ENCODE results near the gene CRB3.

DNA sequence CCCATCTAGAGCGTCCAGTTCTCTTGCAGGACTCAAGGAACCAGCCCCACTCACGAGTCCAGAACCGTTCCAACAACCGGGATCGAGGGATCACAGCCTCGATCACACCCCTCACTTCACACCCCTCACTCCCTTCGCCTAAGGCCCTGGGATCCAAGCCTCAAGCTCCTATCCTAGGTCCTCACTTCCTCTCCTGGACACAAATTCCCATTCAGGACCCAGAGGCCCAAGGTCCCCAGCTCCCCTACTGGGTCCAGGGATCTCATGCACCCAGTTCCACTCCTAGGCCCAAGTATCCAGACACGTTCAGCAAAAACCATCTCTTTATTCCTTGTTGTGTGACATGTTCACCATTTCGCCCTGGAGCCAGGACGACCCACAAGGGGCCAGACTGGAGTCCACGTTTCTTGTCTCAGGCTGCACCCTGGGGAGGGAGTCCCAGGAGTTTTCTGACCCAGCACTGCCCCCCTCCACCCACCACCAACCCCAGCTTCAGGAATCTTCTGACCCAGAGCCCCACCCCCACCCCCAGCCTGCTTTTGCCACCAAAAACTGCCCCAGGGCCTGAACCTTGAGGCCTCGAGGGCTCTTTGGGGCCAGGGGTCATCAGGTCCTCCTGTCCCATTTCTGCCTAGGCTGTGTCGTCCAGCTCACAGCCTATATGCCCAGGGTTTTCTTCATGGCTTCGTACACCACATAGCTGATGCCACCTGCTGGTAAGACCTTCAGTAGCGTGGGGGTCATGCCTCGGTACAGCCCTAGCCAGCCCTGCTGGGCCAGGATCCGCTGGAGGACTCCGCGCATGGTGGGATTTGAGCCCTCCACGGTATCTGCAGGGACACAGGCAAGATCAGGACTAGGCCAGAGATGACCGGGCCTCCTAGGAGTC lies 38.1 kb upstream of the CRB3 start:
- no peak for TF ChIP-seq POLR2A (IDR thresholded peaks at IDR 0.05)
- TF ChIP-seq, protein P1, sequence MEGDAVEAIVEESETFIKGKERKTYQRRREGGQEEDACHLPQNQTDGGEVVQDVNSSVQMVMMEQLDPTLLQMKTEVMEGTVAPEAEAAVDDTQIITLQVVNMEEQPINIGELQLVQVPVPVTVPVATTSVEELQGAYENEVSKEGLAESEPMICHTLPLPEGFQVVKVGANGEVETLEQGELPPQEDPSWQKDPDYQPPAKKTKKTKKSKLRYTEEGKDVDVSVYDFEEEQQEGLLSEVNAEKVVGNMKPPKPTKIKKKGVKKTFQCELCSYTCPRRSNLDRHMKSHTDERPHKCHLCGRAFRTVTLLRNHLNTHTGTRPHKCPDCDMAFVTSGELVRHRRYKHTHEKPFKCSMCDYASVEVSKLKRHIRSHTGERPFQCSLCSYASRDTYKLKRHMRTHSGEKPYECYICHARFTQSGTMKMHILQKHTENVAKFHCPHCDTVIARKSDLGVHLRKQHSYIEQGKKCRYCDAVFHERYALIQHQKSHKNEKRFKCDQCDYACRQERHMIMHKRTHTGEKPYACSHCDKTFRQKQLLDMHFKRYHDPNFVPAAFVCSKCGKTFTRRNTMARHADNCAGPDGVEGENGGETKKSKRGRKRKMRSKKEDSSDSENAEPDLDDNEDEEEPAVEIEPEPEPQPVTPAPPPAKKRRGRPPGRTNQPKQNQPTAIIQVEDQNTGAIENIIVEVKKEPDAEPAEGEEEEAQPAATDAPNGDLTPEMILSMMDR (IDR thresholded peaks at IDR 0.05): no peak

All from vagina (tissue), 2 donors.